AG04450 (cell line): ENCODE data around the gene DIPK2B. TPM values are rescaled to one million over a fixed set of nuclear protein-coding genes. Genes with fewer than 3 reads are reported as not detected.

Source experiments
- CTCF ChIA-PET: fragments of 300-600, 350-600 bp; formaldehyde crosslinking; extraction: SDS; loops from one replicate; lab custom pipeline; 2022; ENCODE audit warnings: antibody characterized with exemption, inconsistent platforms; lab: Charles Lee
- POLR2A ChIA-PET: fragments of 350-600 bp; formaldehyde crosslinking; extraction: SDS; loops from one replicate; lab custom pipeline; 2021; ENCODE audit warnings: antibody characterized with exemption, inconsistent platforms; lab: Yijun Ruan, JAX
- DNase-seq: peaks from one replicate; pipeline ENCODE4 v3.0.0-alpha.2; 2011; ENCODE audit warnings: low read depth, low spot score
- H3K27ac ChIP-seq: one replicate; pipeline ENCODE4 v1.5.1; 2012; ENCODE audit warnings: low read depth, low read length, control low read depth
- H3K27me3 ChIP-seq: one replicate; pipeline ENCODE4 v1.6.0; 2012; ENCODE audit warnings: low read length; ENCODE audit not compliant: control insufficient read depth, insufficient read depth
- H3K4me3 ChIP-seq: 2 replicates; pipeline ENCODE4 v1.5.1; 2011; ENCODE audit warnings: mild to moderate bottlenecking, low read depth, low read length, control low read depth
- H3K9me3 ChIP-seq: 2 replicates; pipeline ENCODE4 v1.5.1; 2012; ENCODE audit warnings: low read length; ENCODE audit not compliant: control insufficient read depth, insufficient read depth
- polyA plus RNA-seq: library from polyadenylated mRNA; depleted of rRNA; stranded (reverse); fragments of >200 nt; gene quantifications from 2 replicates; pipeline ENCODE4 v1.2.3, GENCODE V29; 2011
- TF ChIP-seq, protein P1 (sequence below): IDR thresholded peaks from 2 replicates; pipeline ENCODE4 v1.5.1; 2011; ENCODE audit warnings: low read depth, low read length, control low read depth, inconsistent platforms

The DIPK2B gene
- polyA plus RNA-seq, 1 experiment, result not detected

DNA sequence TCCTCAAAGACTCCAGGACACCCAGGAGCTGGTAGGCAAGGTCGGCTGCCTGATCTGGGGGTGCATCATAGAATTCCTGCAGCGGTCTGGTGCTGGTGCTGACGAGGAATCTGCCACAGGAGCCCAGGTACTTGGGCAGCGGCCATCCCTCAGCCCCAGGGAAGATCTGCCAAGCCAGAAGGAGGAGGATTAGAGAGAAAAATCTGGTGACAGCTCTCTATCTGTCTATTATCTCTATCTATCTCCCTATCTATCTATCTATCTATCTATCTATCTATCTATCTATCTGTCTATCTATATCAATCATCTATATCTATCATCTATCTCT is 46.7 kb downstream of the DIPK2B start:
- TF ChIP-seq, protein P1, sequence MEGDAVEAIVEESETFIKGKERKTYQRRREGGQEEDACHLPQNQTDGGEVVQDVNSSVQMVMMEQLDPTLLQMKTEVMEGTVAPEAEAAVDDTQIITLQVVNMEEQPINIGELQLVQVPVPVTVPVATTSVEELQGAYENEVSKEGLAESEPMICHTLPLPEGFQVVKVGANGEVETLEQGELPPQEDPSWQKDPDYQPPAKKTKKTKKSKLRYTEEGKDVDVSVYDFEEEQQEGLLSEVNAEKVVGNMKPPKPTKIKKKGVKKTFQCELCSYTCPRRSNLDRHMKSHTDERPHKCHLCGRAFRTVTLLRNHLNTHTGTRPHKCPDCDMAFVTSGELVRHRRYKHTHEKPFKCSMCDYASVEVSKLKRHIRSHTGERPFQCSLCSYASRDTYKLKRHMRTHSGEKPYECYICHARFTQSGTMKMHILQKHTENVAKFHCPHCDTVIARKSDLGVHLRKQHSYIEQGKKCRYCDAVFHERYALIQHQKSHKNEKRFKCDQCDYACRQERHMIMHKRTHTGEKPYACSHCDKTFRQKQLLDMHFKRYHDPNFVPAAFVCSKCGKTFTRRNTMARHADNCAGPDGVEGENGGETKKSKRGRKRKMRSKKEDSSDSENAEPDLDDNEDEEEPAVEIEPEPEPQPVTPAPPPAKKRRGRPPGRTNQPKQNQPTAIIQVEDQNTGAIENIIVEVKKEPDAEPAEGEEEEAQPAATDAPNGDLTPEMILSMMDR, result no peak
- CTCF ChIA-PET, result no interaction called here
- Histone ChIP-seq H3K27me3 (no peaks in the 10 kb centered on the region), H3K9me3 (no peaks in the 10 kb centered on the region; the same call in 1 of the 2 replicates), H3K4me3 (no peak overlapping the region), H3K27ac (no peak overlapping the region)
- DNase-seq, result no peak
- POLR2A ChIA-PET, result no interaction called here
